ENCODE data around the gene TOMM22.

TOMM22 gene

GRCh38 chr22:38713921-38714320, 32.2 kb downstream of the TOMM22 start:
- H3K4me3 ChIP-seq (ENCODE audit: low read depth, low read length) = no peak overlapping the region
- peak; percentile 5 for TF ChIP-seq ZFHX2 (tag by site-specific recombination; conservative IDR thresholded peaks at IDR 0.05)
- no peak for TF ChIP-seq ZNF571 (tag by site-specific recombination; IDR thresholded peaks at IDR 0.05)
- peak; percentile 30; the same call in 1 of the 2 replicates for TF ChIP-seq EGR2 (tag by site-specific recombination; IDR thresholded peaks at IDR 0.05; ENCODE audit: low read depth)
- H3K4me1 ChIP-seq (ENCODE audit: control insufficient read depth, insufficient read depth, low read length) = peaks cover 12% of the 10 kb centered on the region
- H3K9me3 ChIP-seq (ENCODE audit: control insufficient read depth, insufficient read depth, low read depth, low read length) = no peaks in the 10 kb centered on the region
- H3K27ac ChIP-seq (ENCODE audit: extremely low read depth, low read depth, low read length) = no peak overlapping the region
- CTCF ChIA-PET = interaction anchor here (0.6 to 3.2 kb wide), 4 partner anchors 8 to 1241 kb away, joined by 3 to 12 read pairs (median 4); partner anchors contain the start of gene GTPBP1
- peaks cover 8 to 73% of the 10 kb centered on the region in 2 experiments; a peak in 2 of 3 replicates for H3K36me3 ChIP-seq (ENCODE audit: control insufficient read depth in 2 of 2, insufficient read depth in 1 of 2, low read length in 2 of 2)
- POLR2A ChIA-PET = interaction anchor here (0.7 to 2.7 kb wide), 3 partner anchors 8 to 366 kb away, joined by 3 to 17 read pairs (median 3); partner anchors contain the start of gene GTPBP1

- Histone ChIP-seq H3K4me1 (ENCODE audit: control insufficient read depth, insufficient read depth, low read length) (peaks cover 12% of the 10 kb centered on the region), H3K9me3 (ENCODE audit: control insufficient read depth, insufficient read depth, low read depth, low read length) (no peaks in the 10 kb centered on the region), H3K4me3 (ENCODE audit: low read depth, low read length) (no peak overlapping the region), H3K36me3 (ENCODE audit: control insufficient read depth in 2 of 2, insufficient read depth in 1 of 2, low read length in 2 of 2) (peaks cover 13 to 69% of the 10 kb centered on the region in 2 experiments; a peak in 2 of 3 replicates), H3K27ac (ENCODE audit: extremely low read depth, low read depth, low read length) (no peak overlapping the region)
- TF ChIP-seq ZIC2 (tag by site-specific recombination; IDR thresholded peaks at IDR 0.05) (peak; percentile 92), ZNF155 (tag by site-specific recombination; IDR thresholded peaks at IDR 0.05) (no peak), ZNF600 (tag by site-specific recombination; IDR thresholded peaks at IDR 0.05) (peak; percentile 52; the same call in 1 of the 2 replicates), SCRT1 (tag by site-specific recombination; IDR thresholded peaks at IDR 0.05; ENCODE audit: borderline replicate concordance) (0 out of 2 replicates have a peak, but pooled peaks have one; percentile 32), SCRT2 (tag by site-specific recombination; IDR thresholded peaks at IDR 0.05) (peak; percentile 87)
- POLR2A ChIA-PET = interaction anchor here (1.4 to 2.7 kb wide), 2 partner anchors 9 to 19 kb away, joined by 3 to 17 read pairs; partner anchors contain the start of gene GTPBP1
- CTCF ChIA-PET = interaction anchor here (0.5 to 3.2 kb wide), 8 partner anchors 10 to 618 kb away, joined by 3 to 12 read pairs (median 3); no protein-coding TSS in a partner anchor
Observed at GRCh38 chr22:38715176-38715764, 33.5 kb downstream of the TOMM22 start.

- TF ChIP-seq SP2 (tag by site-specific recombination; IDR thresholded peaks at IDR 0.05) (no peak), ZNF202 (tag by site-specific recombination; IDR thresholded peaks at IDR 0.05; ENCODE audit: borderline replicate concordance) (no peak), HOXA7 (CRISPR knock-in tag; IDR thresholded peaks at IDR 0.05; ENCODE audit: borderline replicate concordance) (no peak), MZF1 (tag by site-specific recombination; IDR thresholded peaks at IDR 0.05; ENCODE audit: borderline replicate concordance) (no peak), ZNF837 (tag by site-specific recombination; IDR thresholded peaks at IDR 0.05) (no peak), ZNF660 (tag by site-specific recombination; IDR thresholded peaks at IDR 0.05) (no peak), ZNF302 (tag by site-specific recombination; IDR thresholded peaks at IDR 0.05; ENCODE audit: low read depth) (no peak), ZNF510 (tag by site-specific recombination; IDR thresholded peaks at IDR 0.05; ENCODE audit: insufficient replicate concordance) (no peak), ZNF629 (tag by site-specific recombination; IDR thresholded peaks at IDR 0.05) (no peak), ZNF133 (tag by site-specific recombination; IDR thresholded peaks at IDR 0.05) (no peak), ZFP69B (tag by site-specific recombination; IDR thresholded peaks at IDR 0.05) (no peak), ZNF335 (tag by site-specific recombination; conservative IDR thresholded peaks at IDR 0.05) (no peak), ZSCAN30 (tag by site-specific recombination; IDR thresholded peaks at IDR 0.05) (no peak), ZNF785 (tag by site-specific recombination; IDR thresholded peaks at IDR 0.05) (no peak), ZNF560 (tag by site-specific recombination; IDR thresholded peaks at IDR 0.05; ENCODE audit: borderline replicate concordance) (no peak), PBX3 (CRISPR knock-in tag; IDR thresholded peaks at IDR 0.05) (no peak), ZBTB7A (tag by site-specific recombination; IDR thresholded peaks at IDR 0.05; ENCODE audit: low read depth) (no peak), ZBTB8A (tag by site-specific recombination; IDR thresholded peaks at IDR 0.05) (no peak), ZNF600 (tag by site-specific recombination; IDR thresholded peaks at IDR 0.05) (no peak), SETDB1 (IDR thresholded peaks at IDR 0.05; ENCODE audit: insufficient read length, low read length) (no peak)
- Histone ChIP-seq H3K36me3 (ENCODE audit: control insufficient read depth in 2 of 2, insufficient read depth in 1 of 2, low read length in 2 of 2) (peaks cover 14 to 69% of the 10 kb centered on the region in 2 experiments; a peak in 2 of 3 replicates), H3K4me3 (ENCODE audit: low read depth, low read length) (no peak overlapping the region), H3K4me1 (ENCODE audit: control insufficient read depth, insufficient read depth, low read length) (peaks cover 12% of the 10 kb centered on the region), H3K27ac (ENCODE audit: extremely low read depth, low read depth, low read length) (no peak overlapping the region), H3K9me3 (ENCODE audit: control insufficient read depth, insufficient read depth, low read depth, low read length) (no peaks in the 10 kb centered on the region)
- ChIA-PET POLR2A (interaction anchor here (2.7 kb wide), 1 partner anchor 10 kb away, joined by 17 read pairs; the partner anchor contains the start of gene GTPBP1), CTCF (interaction anchor here (0.5 to 3.2 kb wide), 8 partner anchors 8 to 1811 kb away, joined by 3 to 12 read pairs (median 3); no protein-coding TSS in a partner anchor)
Observed at GRCh38 chr22:38715852-38716251, 34.1 kb downstream of the TOMM22 start.

All from HEK293 (cell line).